CD4-positive, CD25-positive, alpha-beta regulatory T cell (primary cell): ENCODE data around the gene NPDC1. TPM values are rescaled to one million over a fixed set of nuclear protein-coding genes. Genes with fewer than 3 reads are reported as not detected.
A peak's percentile ranks its signal among the peaks of the same experiment; 100 is the strongest.

Source experiments
- ATAC-seq, 2 donors: fragments of 150-1000 bp; cut with Tn5 transposase; one replicate each; pipeline ENCODE4 v1.10.0; 2021; ENCODE audit warnings: low read depth in 2 of 2, moderate number of reproducible peaks in 2 of 2, moderate library complexity in 1 of 2
- DNase-seq, 3 donors: peaks; one replicate each; pipeline versions ENCODE4 v3.0.0 to v3.0.0-alpha.2; 2012 to 2022; ENCODE audit warnings: mixed read lengths in 1 of 3
- H3K27ac ChIP-seq: one replicate; pipeline ENCODE4 v1.7.0; 2013; ENCODE audit warnings: mild to moderate bottlenecking, low read length; ENCODE audit not compliant: insufficient read depth, poor library complexity, severe bottlenecking
- H3K27me3 ChIP-seq: one replicate; pipeline ENCODE4 v1.7.0; 2013; ENCODE audit warnings: low read length; ENCODE audit not compliant: control insufficient read depth, insufficient read depth
- H3K36me3 ChIP-seq: one replicate; pipeline ENCODE4 v1.7.0; 2013; ENCODE audit warnings: mild to moderate bottlenecking, low read length, moderate library complexity; ENCODE audit not compliant: control insufficient read depth, insufficient read depth
- H3K4me1 ChIP-seq: 2 replicates; pipeline ENCODE4 v1.7.0; 2013; ENCODE audit warnings: mild to moderate bottlenecking, low read length; ENCODE audit not compliant: insufficient read depth, control insufficient read depth, poor library complexity, severe bottlenecking
- H3K4me3 ChIP-seq: one replicate; pipeline ENCODE4 v1.7.0; 2013; ENCODE audit warnings: low read depth, mild to moderate bottlenecking, low read length, moderate library complexity
- H3K9me3 ChIP-seq, 2 experiments: 1 replicate in 1 of 2; 2 replicates in 1 of 2; pipeline ENCODE4 v1.7.0; 2013; ENCODE audit warnings: low read length in 2 of 2, mild to moderate bottlenecking in 1 of 2, moderate library complexity in 1 of 2; ENCODE audit not compliant: control insufficient read depth in 2 of 2
- H3K27ac Mint-ChIP-seq, 3 donors: one replicate each; pipeline ENCODE4 v1.8.0; 2020 to 2022; ENCODE audit warnings: mild to moderate bottlenecking in 3 of 3, mixed read lengths in 3 of 3, moderate library complexity in 2 of 3
- H3K27me3 Mint-ChIP-seq: one replicate; pipeline ENCODE4 v1.8.0; 2022; ENCODE audit warnings: mild to moderate bottlenecking, mixed read lengths
- H3K36me3 Mint-ChIP-seq: one replicate; pipeline ENCODE4 v1.8.0; 2020; ENCODE audit warnings: mixed read lengths
- H3K4me1 Mint-ChIP-seq, 4 donors: one replicate each; pipeline ENCODE4 v1.8.0; 2020 to 2022; ENCODE audit warnings: mixed read lengths in 4 of 4, mild to moderate bottlenecking in 1 of 4
- H3K4me3 Mint-ChIP-seq, 4 donors: one replicate each; pipeline ENCODE4 v1.8.0; 2020 to 2022; ENCODE audit warnings: mild to moderate bottlenecking in 4 of 4, mixed read lengths in 4 of 4, moderate library complexity in 3 of 4
- H3K9me3 Mint-ChIP-seq, 7 donors: one replicate each; pipeline ENCODE4 v1.8.0; 2020 to 2022; ENCODE audit warnings: mixed read lengths in 7 of 7, mild to moderate bottlenecking in 3 of 7, moderate library complexity in 2 of 7
- polyA plus RNA-seq, 4 donors: library from polyadenylated mRNA; unstranded; fragments of 300-500 nt; fragmentation: Illumina TruSeq; gene quantifications; one replicate each; pipeline ENCODE4 v1.2.3, GENCODE V29; 2021
- total RNA-seq: library from RNA; stranded (reverse); gene quantifications from one replicate; pipeline ENCODE4 v1.2.3, GENCODE V29; 2022

The NPDC1 gene
- total and polyA plus RNA-seq, 5 donors from 2014 or later: 4.2 to 106 (median 12.1) TPM

DNA sequence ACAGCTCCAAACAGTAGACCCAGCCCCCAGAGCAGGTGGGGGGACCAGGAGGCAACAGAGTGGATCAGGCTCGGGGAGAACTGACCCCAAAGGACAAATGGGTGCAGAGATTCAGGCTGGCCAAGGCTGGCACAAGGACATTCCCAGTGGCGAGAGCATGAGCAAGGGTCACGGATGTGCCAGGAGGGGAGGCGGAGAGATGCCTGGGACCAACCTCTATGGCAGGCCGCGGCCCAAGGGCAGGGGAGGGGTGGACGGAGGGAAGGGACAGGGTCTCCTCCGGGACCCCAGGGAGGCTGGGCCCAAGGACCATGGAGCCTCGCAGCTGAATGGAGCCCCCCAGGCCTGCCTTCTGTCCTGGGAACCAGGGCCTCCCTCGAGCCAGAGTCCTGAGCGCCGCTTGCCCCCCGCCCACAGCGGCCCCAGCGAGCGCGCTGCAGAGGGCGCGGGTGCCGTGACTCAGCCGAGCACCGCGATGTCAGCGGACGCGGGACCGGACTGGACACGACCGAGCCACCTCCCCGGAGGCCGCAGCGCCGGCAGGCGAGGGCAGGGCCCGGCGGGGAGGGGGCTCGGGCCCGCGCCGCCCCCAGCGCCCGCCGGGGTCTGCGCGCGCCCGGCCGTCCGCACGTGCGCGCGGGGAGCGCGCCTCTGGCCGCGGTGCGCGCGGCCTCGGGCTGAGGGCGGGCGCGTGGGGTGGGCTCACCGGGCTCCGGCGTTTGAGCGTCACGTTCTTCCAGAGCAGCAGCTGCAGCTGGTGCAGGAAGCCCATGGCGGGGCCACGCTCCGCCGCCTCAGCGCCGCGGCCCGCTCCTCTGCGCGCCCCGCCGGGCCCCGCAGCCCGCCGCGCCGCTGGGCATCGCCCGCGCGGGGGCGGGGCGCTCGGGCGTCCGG lies 18.4 kb downstream of the NPDC1 start, which contains the start of gene ABCA2:
Gene ABCA2 (minus strand): TSS at position 869 of the 894 bp plus-strand sequence. CDS start 97 bp downstream, at position 772.
- peak within 1 kb of the TSS; percentile 88 to 97 (median 92) for H3K4me3 Mint-ChIP-seq
- no peak for ATAC-seq
- H3K4me1 Mint-ChIP-seq: peaks cover 0 to 43% (median 13%) of the 10 kb centered on the region in 4 donors
- no peak for DNase-seq
- Histone ChIP-seq H3K27me3 (no peaks in the 10 kb centered on the region), H3K4me1 (peaks cover 61% of the 10 kb centered on the region), H3K9me3 (no peaks in the 10 kb centered on the region), H3K27ac (peak within 1 kb of the TSS; percentile 74), H3K36me3 (no peaks in the 10 kb centered on the region), H3K4me3 (peak within 1 kb of the TSS; percentile 72)
- H3K36me3 Mint-ChIP-seq: no peaks in the 10 kb centered on the region
- peak within 1 kb of the TSS; percentile 69 to 95 (median 79) for H3K27ac Mint-ChIP-seq
- no peaks in the 10 kb centered on the region for H3K9me3 Mint-ChIP-seq
- no peaks in the 10 kb centered on the region for H3K27me3 Mint-ChIP-seq

DNA sequence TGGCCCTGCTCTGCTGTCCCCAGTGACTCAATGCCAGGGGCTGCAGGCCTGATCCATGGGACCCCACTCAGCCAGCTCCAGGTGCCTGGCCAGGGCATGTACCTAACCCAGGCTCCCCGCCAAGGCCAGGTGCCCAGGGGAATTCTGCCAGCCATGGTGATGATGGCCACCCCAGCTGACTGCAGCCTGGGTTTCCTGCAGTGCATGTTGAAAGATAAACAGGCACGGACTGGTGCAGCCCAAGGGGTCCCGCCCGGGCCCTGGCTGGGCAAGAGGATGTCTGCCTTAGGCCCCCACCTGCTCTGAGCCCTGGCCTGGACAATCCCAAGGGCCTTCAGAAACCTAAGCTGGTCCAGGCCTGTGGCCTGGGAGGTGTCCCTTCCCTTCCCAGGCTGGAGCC lies 19.1 kb downstream of the NPDC1 start:
- Histone ChIP-seq H3K4me3 (no peak overlapping the region), H3K4me1 (peaks cover 53% of the 10 kb centered on the region)

DNA sequence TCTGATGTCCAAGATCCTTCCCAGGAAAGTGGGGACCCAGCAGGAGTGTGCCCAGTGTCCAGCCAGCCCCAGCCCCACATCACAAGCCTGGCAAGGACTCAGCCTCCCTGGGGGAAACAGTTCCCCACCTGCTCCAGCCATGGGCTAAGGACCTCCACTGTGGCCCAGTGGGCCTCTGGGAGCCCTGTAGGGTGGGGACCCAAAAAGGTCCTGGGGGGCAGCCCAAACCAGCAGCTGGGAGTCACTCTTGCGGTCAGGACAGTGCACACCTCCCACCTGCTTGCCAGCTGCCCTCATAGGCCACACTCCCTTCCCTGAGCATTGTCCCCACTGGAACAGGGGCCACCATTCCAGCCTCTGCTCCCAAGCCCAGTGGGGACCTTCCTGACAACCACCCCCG lies 19.6 kb downstream of the NPDC1 start:
- no peak overlapping the region for H3K27ac Mint-ChIP-seq
- Histone ChIP-seq H3K27ac (no peak overlapping the region), H3K9me3 (no peaks in the 10 kb centered on the region), H3K4me1 (peaks cover 49% of the 10 kb centered on the region), H3K36me3 (no peaks in the 10 kb centered on the region), H3K4me3 (no peak overlapping the region), H3K27me3 (no peaks in the 10 kb centered on the region)
- H3K9me3 Mint-ChIP-seq: no peaks in the 10 kb centered on the region
- ATAC-seq: no peak
- peak overlapping the region in 3 of 4 donors; percentile 57 to 89 (median 85) for H3K4me3 Mint-ChIP-seq
- H3K4me1 Mint-ChIP-seq: peaks cover 0 to 36% (median 10%) of the 10 kb centered on the region in 4 donors
- no peaks in the 10 kb centered on the region for H3K27me3 Mint-ChIP-seq
- no peaks in the 10 kb centered on the region for H3K36me3 Mint-ChIP-seq
- no peak for DNase-seq

More for the DNA sequence above, 19.1 kb downstream of the NPDC1 start:
- Histone ChIP-seq H3K27me3 (no peaks in the 10 kb centered on the region), H3K9me3 (no peaks in the 10 kb centered on the region), H3K36me3 (no peaks in the 10 kb centered on the region), H3K27ac (no peak overlapping the region)
- H3K36me3 Mint-ChIP-seq: no peaks in the 10 kb centered on the region
- H3K4me1 Mint-ChIP-seq: peaks cover 0 to 39% (median 12%) of the 10 kb centered on the region in 4 donors
- H3K27me3 Mint-ChIP-seq: no peaks in the 10 kb centered on the region
- H3K4me3 Mint-ChIP-seq: peak overlapping the region; percentile 70 to 89 (median 87)
- DNase-seq (no peak), ATAC-seq (no peak)
- peak overlapping the region in 2 of 3 donors; percentile 69 to 79 for H3K27ac Mint-ChIP-seq
- H3K9me3 Mint-ChIP-seq: no peaks in the 10 kb centered on the region

DNA sequence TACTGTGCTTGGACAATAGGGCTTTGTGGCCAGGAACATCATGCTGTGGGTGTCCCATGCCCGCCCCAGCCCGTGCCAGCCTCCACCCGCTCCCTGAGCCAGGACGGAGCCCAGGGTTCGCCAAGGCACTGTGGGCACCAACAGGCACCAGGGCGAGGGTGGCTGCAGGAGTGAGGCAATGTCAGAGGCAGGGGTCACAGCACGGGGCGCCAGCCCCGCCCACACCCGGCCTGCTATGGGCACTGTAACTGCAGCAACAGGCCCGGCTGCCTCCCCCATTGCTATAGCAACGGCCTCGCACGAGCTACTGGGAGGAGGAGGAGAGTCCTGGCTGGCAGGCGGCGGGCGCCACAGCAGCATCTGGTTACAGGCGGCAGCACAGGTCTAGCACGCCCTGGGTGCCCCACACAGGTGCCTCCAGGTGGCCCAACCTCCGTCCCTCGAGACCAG lies 20.4 kb downstream of the NPDC1 start:
- DNase-seq (no peak), ATAC-seq (no peak)
- Mint-ChIP-seq H3K9me3 (no peaks in the 10 kb centered on the region), H3K4me3 (peak overlapping the region in 1 of 4 donors; percentile 85), H3K27me3 (no peaks in the 10 kb centered on the region), H3K36me3 (no peaks in the 10 kb centered on the region), H3K27ac (no peak overlapping the region), H3K4me1 (peaks cover 0 to 32% (median 7%) of the 10 kb centered on the region in 4 donors)
- no peaks in the 10 kb centered on the region for H3K9me3 ChIP-seq
- no peak overlapping the region for H3K4me3 ChIP-seq
- peaks cover 40% of the 10 kb centered on the region for H3K4me1 ChIP-seq
- no peak overlapping the region for H3K27ac ChIP-seq
- H3K27me3 ChIP-seq: no peaks in the 10 kb centered on the region
- no peaks in the 10 kb centered on the region for H3K36me3 ChIP-seq

DNA sequence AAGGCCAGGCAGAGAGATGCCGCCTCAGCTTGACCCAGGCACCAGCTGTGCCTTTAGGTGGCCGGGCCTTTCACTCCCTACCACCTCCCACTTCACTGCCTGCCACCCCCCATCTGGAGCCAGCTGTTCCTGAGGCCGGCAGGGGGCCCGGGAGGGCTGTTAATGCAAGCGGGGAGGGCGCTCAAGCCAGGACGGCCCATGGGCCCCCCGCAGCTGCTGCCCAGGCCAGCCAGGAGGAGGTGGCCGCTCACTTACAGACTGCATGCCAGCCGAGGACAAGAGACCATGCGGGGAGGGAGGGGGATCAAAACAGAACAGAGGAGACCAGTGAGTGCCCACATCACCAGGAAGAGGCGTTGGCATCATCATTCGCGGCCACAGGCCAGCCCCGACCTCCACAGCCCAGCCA lies 22.4 kb downstream of the NPDC1 start:
- no peak for ATAC-seq
- H3K4me1 Mint-ChIP-seq: peaks cover 0 to 20% (median 3%) of the 10 kb centered on the region in 4 donors
- H3K27me3 ChIP-seq: no peaks in the 10 kb centered on the region
- peak overlapping the region in 1 of 3 donors; percentile 42 for H3K27ac Mint-ChIP-seq
- no peak for DNase-seq
- H3K4me3 Mint-ChIP-seq: no peak overlapping the region
- no peaks in the 10 kb centered on the region for H3K9me3 ChIP-seq
- no peak overlapping the region for H3K27ac ChIP-seq
- peaks cover 21% of the 10 kb centered on the region for H3K4me1 ChIP-seq
- no peaks in the 10 kb centered on the region for H3K36me3 Mint-ChIP-seq
- no peaks in the 10 kb centered on the region for H3K9me3 Mint-ChIP-seq
- H3K27me3 Mint-ChIP-seq: no peaks in the 10 kb centered on the region
- no peak overlapping the region for H3K4me3 ChIP-seq
- H3K36me3 ChIP-seq: no peaks in the 10 kb centered on the region

DNA sequence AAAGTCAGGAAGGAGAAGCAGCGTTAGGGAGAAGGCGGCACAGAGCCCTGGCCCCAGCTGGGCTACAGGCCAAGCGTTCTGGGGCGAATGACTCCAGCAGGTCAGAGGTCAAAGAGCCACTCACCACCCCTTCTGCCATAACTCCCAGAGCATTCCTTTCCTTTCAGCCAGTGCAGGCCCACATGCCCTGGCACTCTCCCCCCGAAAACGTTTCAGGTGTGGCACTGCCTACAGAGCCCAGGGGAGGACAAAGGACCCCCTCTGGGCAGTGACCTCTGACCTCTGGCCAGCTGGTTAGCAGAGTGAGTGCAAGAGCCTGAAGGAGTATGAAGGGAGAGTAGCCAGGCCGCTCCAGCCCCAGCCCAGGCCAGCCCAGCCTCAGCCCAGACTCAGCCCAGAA lies 22.8 kb downstream of the NPDC1 start:
- no peaks in the 10 kb centered on the region for H3K27me3 Mint-ChIP-seq
- H3K4me1 Mint-ChIP-seq: peaks cover 0 to 20% (median 3%) of the 10 kb centered on the region in 4 donors
- Histone ChIP-seq H3K4me1 (peaks cover 19% of the 10 kb centered on the region), H3K27ac (no peak overlapping the region), H3K27me3 (no peaks in the 10 kb centered on the region), H3K4me3 (no peak overlapping the region), H3K36me3 (no peaks in the 10 kb centered on the region), H3K9me3 (no peaks in the 10 kb centered on the region)
- no peaks in the 10 kb centered on the region for H3K9me3 Mint-ChIP-seq
- no peak overlapping the region for H3K27ac Mint-ChIP-seq
- H3K36me3 Mint-ChIP-seq: no peaks in the 10 kb centered on the region
- peak overlapping the region in 1 of 4 donors; percentile 47 for H3K4me3 Mint-ChIP-seq
- DNase-seq (no peak), ATAC-seq (no peak)

DNA sequence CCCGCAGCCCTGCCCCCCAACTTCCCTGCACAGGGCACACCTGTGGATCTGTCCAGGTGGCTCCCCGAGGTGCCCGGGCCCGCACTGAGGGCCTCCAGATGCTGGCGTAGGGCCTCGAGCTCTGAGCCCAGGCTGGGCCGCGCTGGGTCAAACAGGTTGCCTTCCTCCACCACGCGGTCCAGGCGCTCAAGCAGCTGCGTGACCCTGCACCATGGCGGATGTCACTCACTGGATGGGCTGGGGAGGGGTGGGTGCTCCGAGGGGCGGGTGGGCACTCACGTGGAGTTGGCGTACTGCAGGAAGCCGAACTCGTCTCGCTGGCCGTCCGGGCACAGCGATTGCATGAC lies 23.3 kb downstream of the NPDC1 start:
- Histone ChIP-seq H3K36me3 (no peaks in the 10 kb centered on the region), H3K27me3 (no peaks in the 10 kb centered on the region), H3K9me3 (no peaks in the 10 kb centered on the region), H3K4me1 (peaks cover 19% of the 10 kb centered on the region), H3K4me3 (no peak overlapping the region), H3K27ac (no peak overlapping the region)
- Mint-ChIP-seq H3K4me1 (peaks cover 0 to 20% (median 3%) of the 10 kb centered on the region in 4 donors), H3K4me3 (peak overlapping the region in 1 of 4 donors; percentile 47), H3K27me3 (no peaks in the 10 kb centered on the region), H3K27ac (no peak overlapping the region), H3K36me3 (no peaks in the 10 kb centered on the region), H3K9me3 (no peaks in the 10 kb centered on the region)
- ATAC-seq (no peak), DNase-seq (no peak)
